Peyer's patch (tissue), 4 donors: ENCODE data around the gene OLAH.
"Not testable (repeated sequence)": the region's sequence is repeated elsewhere in the genome, so short reads cannot be mapped to it uniquely, and the experiment has no call there.

ENCODE experiments used
- CTCF ChIP-seq, 6 experiments: fragments of 450-650 bp in 4 of 6; fragments of 200-600 bp in 2 of 6; sonication (generic) in 1 of 6; IDR thresholded peaks; one replicate each; pipeline ENCODE4 v1.5.1; 2017 to 2019; ENCODE audit warnings: antibody characterized with exemption in 6 of 6, mild to moderate bottlenecking in 3 of 6, moderate library complexity in 1 of 6
- POLR2A ChIP-seq, 2 donors: fragments of 450-650 bp; IDR thresholded peaks; one replicate each; pipeline ENCODE4 v1.5.1; 2017; ENCODE audit warnings: antibody characterized with exemption in 2 of 2, mild to moderate bottlenecking in 2 of 2, moderate library complexity in 2 of 2

- TF ChIP-seq CTCF, POLR2A (IDR thresholded peaks at IDR 0.05): not testable (repeated sequence)
Measured at GRCh38 chr10:15024017-15025004, 19.4 kb upstream of the OLAH start.
